ENCODE data around the gene GFRA3.
A peak's percentile ranks its signal among the peaks of the same experiment; 100 is the strongest.

DNA sequence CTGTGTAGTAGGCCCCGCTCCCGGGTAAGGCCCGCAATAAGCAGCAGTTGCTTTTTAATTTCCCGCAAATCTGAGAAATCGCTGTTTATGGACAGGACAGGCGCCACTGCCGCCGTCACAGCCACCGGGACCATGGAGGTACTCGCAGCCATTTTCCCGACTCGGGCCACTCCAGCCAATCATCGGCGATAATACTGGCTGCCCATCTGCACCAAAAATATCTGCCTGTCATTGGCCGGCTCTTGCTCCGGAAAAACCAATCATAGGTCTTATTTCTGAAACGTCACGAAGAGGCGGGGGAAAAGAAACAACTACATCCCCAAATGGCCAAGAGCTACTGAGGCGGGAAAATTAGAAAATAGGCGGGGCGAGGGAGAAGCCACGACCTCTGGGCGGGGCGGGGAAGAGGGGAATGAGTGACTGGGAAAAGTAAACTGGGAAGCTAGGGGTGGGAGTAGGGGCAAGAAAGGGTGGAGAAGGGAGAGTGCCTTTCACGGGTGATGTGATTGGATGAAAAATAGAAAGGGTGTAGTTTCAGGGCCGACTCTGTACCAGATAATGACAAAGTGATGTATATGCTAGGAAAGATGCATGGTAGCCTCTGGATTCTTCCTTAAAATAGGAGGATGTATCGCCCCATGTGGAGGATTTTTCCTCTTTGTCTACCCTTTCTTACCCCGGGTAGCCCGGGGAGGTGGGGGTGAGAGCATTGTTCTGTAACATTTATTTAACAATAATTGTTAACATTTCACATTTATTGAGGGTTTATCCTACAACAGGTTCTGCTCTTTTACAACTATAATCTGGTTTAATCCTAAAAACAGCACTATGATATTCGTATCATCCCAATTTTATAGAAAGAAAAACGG is 61.0 kb downstream of the GFRA3 start, which contains the start of gene CDC23:
- no peak for TF ChIP-seq CTCF (IDR thresholded peaks at IDR 0.05)
- TF ChIP-seq POLR2A (IDR thresholded peaks at IDR 0.05), result peak in 1 of 2 donors; percentile 32
- peak; percentile 86 to 96 for TF ChIP-seq POLR2AphosphoS5 (IDR thresholded peaks at IDR 0.05; ENCODE audit: insufficient read depth in 1 of 2, low read depth in 1 of 2)

Data from vagina (tissue), 2 donors.